Glutamatergic neuron (in vitro differentiated cells): ENCODE data around the gene LSM3. TPM values are rescaled to one million over a fixed set of nuclear protein-coding genes. Genes with fewer than 3 reads are reported as not detected.

Source experiments
- DNase-seq: peaks from one replicate; pipeline ENCODE4 v3.0.0; 2022
- H3K27ac Mint-ChIP-seq: one replicate; pipeline ENCODE4 v1.8.0; 2020; ENCODE audit warnings: mild to moderate bottlenecking, mixed read lengths, inconsistent platforms; ENCODE audit not compliant: unreplicated experiment
- H3K27me3 Mint-ChIP-seq: one replicate; pipeline ENCODE4 v1.8.0; 2020; ENCODE audit warnings: mild to moderate bottlenecking, moderate library complexity, mixed read lengths, inconsistent platforms; ENCODE audit not compliant: unreplicated experiment
- H3K36me3 Mint-ChIP-seq: one replicate; pipeline ENCODE4 v1.8.0; 2020; ENCODE audit warnings: mild to moderate bottlenecking, mixed read lengths, inconsistent platforms; ENCODE audit not compliant: unreplicated experiment
- H3K4me1 Mint-ChIP-seq: one replicate; pipeline ENCODE4 v1.8.0; 2020; ENCODE audit warnings: mild to moderate bottlenecking, low read depth, mixed read lengths, inconsistent platforms; ENCODE audit not compliant: unreplicated experiment
- H3K4me3 Mint-ChIP-seq: one replicate; pipeline ENCODE4 v1.8.0; 2020; ENCODE audit warnings: mild to moderate bottlenecking, mixed read lengths, inconsistent platforms; ENCODE audit not compliant: unreplicated experiment
- H3K9me3 Mint-ChIP-seq: one replicate; pipeline ENCODE4 v1.8.0; 2020; ENCODE audit warnings: mild to moderate bottlenecking, moderate library complexity, mixed read lengths, inconsistent platforms; ENCODE audit not compliant: unreplicated experiment
- CTCF ChIP-seq: fragments of 200-600 bp; sonication (generic); IDR thresholded peaks from one replicate; pipeline ENCODE4 v1.5.0; 2021; ENCODE audit not compliant: partially characterized antibody, unreplicated experiment
- total RNA-seq: library from RNA; stranded (reverse); fragmentation: NEBNext Ultra II Directional; extraction: Animal tissue kit (Norgen Biotek cat#: 25700); gene quantifications from one replicate; pipeline ENCODE4 v1.2.1, GENCODE V29; 2021; ENCODE audit not compliant: unreplicated experiment

Gene LSM3
- total RNA-seq, 1 donor from 2014 or later: 8.4 TPM

GRCh38 chr3:14213066-14213774, 34.6 kb downstream of the LSM3 start:
- no peak for DNase-seq

GRCh38 chr3:14214764-14215163, 36.1 kb downstream of the LSM3 start:
- DNase-seq: no peak
- Mint-ChIP-seq H3K36me3 (peaks cover under 1% of the 10 kb centered on the region), H3K9me3 (peaks cover 1% of the 10 kb centered on the region), H3K27ac (no peak overlapping the region), H3K27me3 (peaks cover 2% of the 10 kb centered on the region), H3K4me1 (no peaks in the 10 kb centered on the region), H3K4me3 (no peak overlapping the region)
- TF ChIP-seq CTCF: no peak

More at GRCh38 chr3:14213066-14213774, 34.6 kb downstream of the LSM3 start:
- Mint-ChIP-seq H3K9me3 (peaks cover 1% of the 10 kb centered on the region), H3K36me3 (no peaks in the 10 kb centered on the region), H3K27me3 (peaks cover 2% of the 10 kb centered on the region), H3K27ac (no peak overlapping the region), H3K4me3 (no peak overlapping the region), H3K4me1 (no peaks in the 10 kb centered on the region)
- no peak for TF ChIP-seq CTCF

GRCh38 chr3:14216257-14217048, 37.8 kb downstream of the LSM3 start:
- Mint-ChIP-seq H3K36me3 (peaks cover 13% of the 10 kb centered on the region), H3K27ac (peak overlapping the region; percentile 8), H3K4me3 (peak overlapping the region; percentile 78), H3K27me3 (peaks cover 2% of the 10 kb centered on the region), H3K9me3 (peaks cover 1% of the 10 kb centered on the region), H3K4me1 (no peaks in the 10 kb centered on the region)
- peak; percentile 68 for DNase-seq
- TF ChIP-seq CTCF: peak; percentile 62

GRCh38 chr3:14218355-14218754, 39.7 kb downstream of the LSM3 start:
- Mint-ChIP-seq H3K9me3 (peaks cover 3% of the 10 kb centered on the region), H3K36me3 (peaks cover 20% of the 10 kb centered on the region), H3K27me3 (peaks cover 2% of the 10 kb centered on the region), H3K4me3 (no peak overlapping the region), H3K4me1 (no peaks in the 10 kb centered on the region), H3K27ac (no peak overlapping the region)
- DNase-seq: no peak
- no peak for TF ChIP-seq CTCF

- no peak for DNase-seq
- H3K4me1 Mint-ChIP-seq: no peaks in the 10 kb centered on the region
- H3K9me3 Mint-ChIP-seq: peaks cover 5% of the 10 kb centered on the region
- no peak for TF ChIP-seq CTCF
- no peak overlapping the region for H3K27ac Mint-ChIP-seq
- H3K4me3 Mint-ChIP-seq: no peak overlapping the region
- H3K27me3 Mint-ChIP-seq: no peaks in the 10 kb centered on the region
- H3K36me3 Mint-ChIP-seq: peaks cover 20% of the 10 kb centered on the region
These were observed 42.3 kb downstream of the LSM3 start for GRCh38 chr3:14220933-14221332.
